PC-9 (cell line): ENCODE results near the gene AGO1.

Source experiments
- CTCF ChIP-seq: fragments of 200-600 bp; sonication (generic); conservative IDR thresholded peaks from 2 replicates; pipeline ENCODE4 v1.6.1; 2017; ENCODE audit warnings: mixed run types, antibody characterized with exemption, mild to moderate bottlenecking, moderate library complexity
- EZH2 ChIP-seq: fragments of 200-600 bp; sonication (generic); IDR thresholded peaks from 2 replicates; pipeline ENCODE4 v1.8.0; 2017; ENCODE audit warnings: antibody characterized with exemption, low read depth

- TF ChIP-seq CTCF (no peak), EZH2 (no peak)
Observed at GRCh38 chr1:35876988-35877387, 6.0 kb upstream of the AGO1 start.
